PC-3 (cell line): ENCODE results near the gene SCN2B. TPM values are rescaled to one million over a fixed set of nuclear protein-coding genes. Genes with fewer than 3 reads are reported as not detected.

ENCODE experiments used
- ATAC-seq: fragments of 200-7000 bp; cut with Tn5 transposase; 2 replicates; pipeline ENCODE4 v1.9.1; 2020; ENCODE audit warnings: mild to moderate bottlenecking, moderate library complexity
- BruUV-seq: library from RNA; stranded (reverse); fragments of 400-500 nt; replicated peaks from 2 replicates; lab custom pipeline; 2021; lab: Mats Ljungman, UMichigan
- CTCF ChIA-PET: fragments of 300-600 bp; sonication (Branson Sonifier 250); formaldehyde crosslinking; loops from one replicate; lab custom pipeline; 2022; ENCODE audit warnings: antibody characterized with exemption; lab: Charles Lee
- POLR2A ChIA-PET: fragments of 300-600 bp; sonication (Branson Sonifier 250); formaldehyde crosslinking; loops from one replicate; lab custom pipeline; 2022; ENCODE audit warnings: antibody characterized with exemption; ENCODE audit not compliant: unreplicated experiment; lab: Charles Lee
- DNase-seq: peaks from one replicate; pipeline ENCODE4 v3.0.0-alpha.2; 2015
- H2AFZ ChIP-seq: fragments of 300-600 bp; sonication (generic); 2 replicates; pipeline ENCODE4 v1.6.0; 2016; ENCODE audit warnings: antibody characterized with exemption, low read length
- H3F3A ChIP-seq: fragments of 300-600 bp; sonication (generic); one replicate; pipeline ENCODE4 v1.6.0; 2017; ENCODE audit warnings: antibody characterized with exemption, low read length, control low read depth, mild to moderate bottlenecking; ENCODE audit not compliant: unreplicated experiment
- H3K27ac ChIP-seq: fragments of 300-600 bp; sonication (generic); 2 replicates; pipeline ENCODE4 v1.5.1; 2016; ENCODE audit warnings: mild to moderate bottlenecking, low read length
- H3K27me3 ChIP-seq: fragments of 300-600 bp; sonication (generic); 2 replicates; pipeline ENCODE4 v1.6.1; 2016; ENCODE audit warnings: low read length, mixed read lengths
- H3K36me3 ChIP-seq: fragments of 300-600 bp; sonication (generic); 2 replicates; pipeline ENCODE4 v1.6.1; 2016; ENCODE audit warnings: low read depth, mixed run types, low read length, mixed read lengths
- H3K4me1 ChIP-seq: fragments of 300-600 bp; sonication (generic); 2 replicates; pipeline ENCODE4 v1.5.1; 2016; ENCODE audit warnings: low read length; ENCODE audit not compliant: insufficient read depth
- H3K4me2 ChIP-seq: fragments of 300-600 bp; sonication (generic); 2 replicates; pipeline ENCODE4 v1.6.0; 2016; ENCODE audit warnings: low read length
- H3K4me3 ChIP-seq: fragments of 300-600 bp; sonication (generic); 2 replicates; pipeline ENCODE4 v1.5.1; 2016; ENCODE audit warnings: mild to moderate bottlenecking, low read length, mixed read lengths
- H3K79me2 ChIP-seq: fragments of 300-600 bp; sonication (generic); 2 replicates; pipeline ENCODE4 v1.6.1; 2017; ENCODE audit warnings: low read length, mixed read lengths
- H3K9ac ChIP-seq: fragments of 300-600 bp; sonication (generic); 2 replicates; pipeline ENCODE4 v1.6.0; 2016; ENCODE audit warnings: mild to moderate bottlenecking, low read length
- H3K9me2 ChIP-seq: fragments of 300-600 bp; sonication (generic); replicated peaks from 2 replicates; pipeline ENCODE4 v1.6.1; 2016; ENCODE audit warnings: mixed run types, low read length, mixed read lengths
- H3K9me3 ChIP-seq: fragments of 300-600 bp; sonication (generic); 2 replicates; pipeline ENCODE4 v1.6.1; 2016; ENCODE audit warnings: low read length, mixed read lengths
- H4K20me1 ChIP-seq: fragments of 300-600 bp; sonication (generic); 2 replicates; pipeline ENCODE4 v1.6.1; 2016; ENCODE audit warnings: low read length, mixed read lengths
- CTCF ChIP-seq: fragments of 300-600 bp; sonication (generic); conservative IDR thresholded peaks from 2 replicates; pipeline ENCODE4 v1.5.1; 2017; ENCODE audit warnings: antibody characterized with exemption, low read depth, mild to moderate bottlenecking, low read length
- EZH2 ChIP-seq: fragments of 300-600 bp; sonication (generic); IDR thresholded peaks from one replicate; pipeline ENCODE4 v1.6.1; 2017; ENCODE audit warnings: antibody characterized with exemption, mild to moderate bottlenecking, low read length; ENCODE audit not compliant: unreplicated experiment
- EZH2phosphoT487 ChIP-seq: fragments of 300-600 bp; sonication (generic); IDR thresholded peaks from 2 replicates; pipeline ENCODE4 v1.6.1; 2018; ENCODE audit warnings: mild to moderate bottlenecking, antibody characterized with exemption, low read length, borderline replicate concordance
- intact Hi-C: fragments of 100-400 bp; cut with micrococcal nuclease; formaldehyde crosslinking; loops from 2 replicates; pipeline ENCODE4 v1.9.0; 2023
- total RNA-seq: library from RNA; depleted of rRNA; stranded (reverse); fragments of >200 nt; gene quantifications from 2 replicates; pipeline ENCODE4 v1.2.3, GENCODE V29; 2014

The SCN2B gene
- total RNA-seq, 1 experiment from 2014 or later = not detected

GRCh38 chr11:118133816-118134215, 42.6 kb downstream of the SCN2B start:
- Histone ChIP-seq H3K4me2 (no peak overlapping the region), H3K4me3 (no peak overlapping the region), H2AFZ (no peak overlapping the region), H3K9ac (no peak overlapping the region), H3K9me3 (no peaks in the 10 kb centered on the region), H3K27me3 (peaks cover 87% of the 10 kb centered on the region), H3K79me2 (no peaks in the 10 kb centered on the region), H4K20me1 (no peaks in the 10 kb centered on the region), H3F3A (no peaks in the 10 kb centered on the region), H3K36me3 (no peaks in the 10 kb centered on the region), H3K9me2 (no peaks in the 10 kb centered on the region), H3K27ac (no peak overlapping the region), H3K4me1 (no peaks in the 10 kb centered on the region)
- ChIA-PET CTCF (no interaction called here), POLR2A (interaction anchor here (0.5 to 0.6 kb wide), 2 partner anchors 238 to 502 kb away, joined by 4 to 5 read pairs; no protein-coding TSS in a partner anchor)
- TF ChIP-seq EZH2 (no peak), CTCF (no peak), EZH2phosphoT487 (no peak)
- DNase-seq (no peak), ATAC-seq (no peak)
- intact Hi-C loops = no loop called here
- BruUV-seq = no TSS peak

GRCh38 chr11:118132385-118133151, 43.9 kb downstream of the SCN2B start:
- Histone ChIP-seq H3K79me2 (no peaks in the 10 kb centered on the region), H4K20me1 (no peaks in the 10 kb centered on the region), H3F3A (no peaks in the 10 kb centered on the region), H3K27ac (no peak overlapping the region), H3K4me2 (no peak overlapping the region), H3K9me3 (no peaks in the 10 kb centered on the region), H3K9ac (no peak overlapping the region), H2AFZ (no peak overlapping the region), H3K27me3 (peaks cover 83% of the 10 kb centered on the region), H3K4me1 (no peaks in the 10 kb centered on the region), H3K4me3 (no peak overlapping the region), H3K9me2 (no peaks in the 10 kb centered on the region), H3K36me3 (no peaks in the 10 kb centered on the region)
- intact Hi-C loops = no loop called here
- ChIA-PET CTCF (no interaction called here), POLR2A (no interaction called here)
- TF ChIP-seq EZH2phosphoT487 (no peak), CTCF (no peak), EZH2 (no peak)
- BruUV-seq = no TSS peak
- ATAC-seq = no peak
- DNase-seq = no peak

- H3K9me3 ChIP-seq = no peaks in the 10 kb centered on the region
- no peak overlapping the region for H3K27ac ChIP-seq
- intact Hi-C loops = no loop called here
- POLR2A ChIA-PET = no interaction called here
- H3K79me2 ChIP-seq = no peaks in the 10 kb centered on the region
- TF ChIP-seq EZH2 (no peak), EZH2phosphoT487 (no peak), CTCF (no peak)
- DNase-seq (no peak), ATAC-seq (no peak)
- no peak overlapping the region for H3K4me3 ChIP-seq
- CTCF ChIA-PET = no interaction called here
- no peak overlapping the region for H3K4me2 ChIP-seq
- H3K9ac ChIP-seq = no peak overlapping the region
- H3K9me2 ChIP-seq = no peaks in the 10 kb centered on the region
- H3K36me3 ChIP-seq = no peaks in the 10 kb centered on the region
- no TSS peak for BruUV-seq
- H3F3A ChIP-seq = no peaks in the 10 kb centered on the region
- no peaks in the 10 kb centered on the region for H3K4me1 ChIP-seq
- H3K27me3 ChIP-seq = peaks cover 69% of the 10 kb centered on the region
- H4K20me1 ChIP-seq = no peaks in the 10 kb centered on the region
- H2AFZ ChIP-seq = no peak overlapping the region
These were observed 46.8 kb downstream of the SCN2B start for GRCh38 chr11:118129471-118130172.
